ENCODE results near the gene UROC1.
"Not testable (repeated sequence)": the region's sequence is repeated elsewhere in the genome, so short reads cannot be mapped to it uniquely, and the experiment has no call there.

The UROC1 gene

GRCh38 chr3:126546549-126547239 lies 29.1 kb upstream of the UROC1 start:
- no peak for DNase-seq

GRCh38 chr3:126546013-126546412 lies 28.4 kb upstream of the UROC1 start:
- no peak for DNase-seq

- no peak for DNase-seq
Observed at GRCh38 chr3:126545544-126545943, 28.0 kb upstream of the UROC1 start.

GRCh38 chr3:126544596-126545281 lies 27.2 kb upstream of the UROC1 start:
- no peak for DNase-seq

GRCh38 chr3:126543457-126544061 lies 26.0 kb upstream of the UROC1 start:
- DNase-seq, result no peak

- no peak for DNase-seq
Observed at GRCh38 chr3:126542340-126543241, 25.0 kb upstream of the UROC1 start.

GRCh38 chr3:126541628-126542339 lies 24.2 kb upstream of the UROC1 start:
- no peak for DNase-seq

GRCh38 chr3:126540951-126541627 lies 23.5 kb upstream of the UROC1 start:
- DNase-seq, result no peak

- no peak for DNase-seq
Observed at GRCh38 chr3:126540342-126540849, 22.8 kb upstream of the UROC1 start.

GRCh38 chr3:126539558-126540250 lies 22.1 kb upstream of the UROC1 start:
- DNase-seq, result no peak

- DNase-seq, result no peak
Observed at GRCh38 chr3:126538966-126539365, 21.4 kb upstream of the UROC1 start.

- no peak for DNase-seq
Observed at GRCh38 chr3:126538316-126538715, 20.7 kb upstream of the UROC1 start.

- DNase-seq, result no peak
Observed at GRCh38 chr3:126537730-126538281, 20.2 kb upstream of the UROC1 start.

GRCh38 chr3:126537116-126537729 lies 19.6 kb upstream of the UROC1 start:
- DNase-seq, result no peak

- no peak for DNase-seq
Observed at GRCh38 chr3:126536126-126536525, 18.6 kb upstream of the UROC1 start.

GRCh38 chr3:126535636-126536035 lies 18.1 kb upstream of the UROC1 start:
- DNase-seq, result no peak

GRCh38 chr3:126534716-126535115 lies 17.1 kb upstream of the UROC1 start:
- not testable (repeated sequence) for DNase-seq

GRCh38 chr3:126533506-126533905 lies 15.9 kb upstream of the UROC1 start:
- no peak for DNase-seq

- DNase-seq, result no peak
Observed at GRCh38 chr3:126531051-126531330, 13.4 kb upstream of the UROC1 start.

All from NCI-H187 treated with DMSO at 0.1 percent for 48 hours (cell line).